ENCODE measurements around the gene DNAH11. TPM values are rescaled to one million over a fixed set of nuclear protein-coding genes. Genes with fewer than 3 reads are reported as not detected.

The DNAH11 gene
- polyA plus RNA-seq, 1 donor from 2014 or later = 0.16 TPM

GRCh38 chr7:21910253-21910652, 367.4 kb downstream of the DNAH11 start:
- H3K4me3 ChIP-seq (ENCODE audit: low read length) = no peak overlapping the region
- no peak overlapping the region for H3K9ac ChIP-seq (ENCODE audit: low read length)
- TF ChIP-seq RAD21 (conservative IDR thresholded peaks at IDR 0.05) = no peak
- no peak for TF ChIP-seq EP300 (conservative IDR thresholded peaks at IDR 0.05; ENCODE audit: poor library complexity, severe bottlenecking)
- no peak for TF ChIP-seq SMC3 (conservative IDR thresholded peaks at IDR 0.05; ENCODE audit: poor library complexity)
- TF ChIP-seq REST (IDR thresholded peaks at IDR 0.05; ENCODE audit: borderline replicate concordance) = no peak
- no peak for TF ChIP-seq TAF1 (IDR thresholded peaks at IDR 0.05; ENCODE audit: low read depth)
- TF ChIP-seq EZH2 (IDR thresholded peaks at IDR 0.05; ENCODE audit: borderline replicate concordance, insufficient read depth, low read length, poor library complexity, severe bottlenecking) = no peak
- TF ChIP-seq CTCF (IDR thresholded peaks at IDR 0.05; ENCODE audit: poor library complexity, severe bottlenecking) = no peak
- no peak for TF ChIP-seq POLR2AphosphoS5 (IDR thresholded peaks at IDR 0.05)
- no peak for TF ChIP-seq MXI1 (conservative IDR thresholded peaks at IDR 0.05; ENCODE audit: poor library complexity, severe bottlenecking)
- no peaks in the 10 kb centered on the region for H4K20me1 ChIP-seq (ENCODE audit: insufficient read depth)
- H3K27ac ChIP-seq (ENCODE audit: low read length) = no peak overlapping the region
- no peaks in the 10 kb centered on the region for H3F3A ChIP-seq (ENCODE audit: insufficient read depth, low read length, poor library complexity, severe bottlenecking)
- no peaks in the 10 kb centered on the region for H3K27me3 ChIP-seq (ENCODE audit: insufficient read depth, low read depth, low read length)
- no peaks in the 10 kb centered on the region for H3K79me2 ChIP-seq (replicated peaks; ENCODE audit: insufficient read depth, low read length)
- no peaks in the 10 kb centered on the region for H3K9me2 ChIP-seq (ENCODE audit: insufficient read depth, low read length)
- H3K36me3 ChIP-seq (ENCODE audit: insufficient read depth, low read length) = no peaks in the 10 kb centered on the region
- no peaks in the 10 kb centered on the region for H3K9me3 ChIP-seq (ENCODE audit: low read length)
- no peak overlapping the region for H3K4me2 ChIP-seq (ENCODE audit: low read length)
- H2AFZ ChIP-seq (ENCODE audit: low read depth, low read length) = no peak overlapping the region

- Histone ChIP-seq H3K9ac (ENCODE audit: low read length) (no peak overlapping the region), H3K36me3 (ENCODE audit: insufficient read depth, low read length) (no peaks in the 10 kb centered on the region), H3K4me3 (ENCODE audit: low read length) (no peak overlapping the region), H3K4me2 (ENCODE audit: low read length) (no peak overlapping the region), H3K9me2 (ENCODE audit: insufficient read depth, low read length) (no peaks in the 10 kb centered on the region), H3K27ac (ENCODE audit: low read length) (no peak overlapping the region), H3K79me2 (replicated peaks; ENCODE audit: insufficient read depth, low read length) (no peaks in the 10 kb centered on the region), H4K20me1 (ENCODE audit: insufficient read depth) (no peaks in the 10 kb centered on the region), H3K9me3 (ENCODE audit: low read length) (no peaks in the 10 kb centered on the region), H3F3A (ENCODE audit: insufficient read depth, low read length, poor library complexity, severe bottlenecking) (no peaks in the 10 kb centered on the region), H2AFZ (ENCODE audit: low read depth, low read length) (no peak overlapping the region), H3K27me3 (ENCODE audit: insufficient read depth, low read depth, low read length) (no peaks in the 10 kb centered on the region)
- TF ChIP-seq EP300 (conservative IDR thresholded peaks at IDR 0.05; ENCODE audit: poor library complexity, severe bottlenecking) (no peak), EZH2 (IDR thresholded peaks at IDR 0.05; ENCODE audit: borderline replicate concordance, insufficient read depth, low read length, poor library complexity, severe bottlenecking) (no peak), TAF1 (IDR thresholded peaks at IDR 0.05; ENCODE audit: low read depth) (no peak), SMC3 (conservative IDR thresholded peaks at IDR 0.05; ENCODE audit: poor library complexity) (no peak), POLR2AphosphoS5 (IDR thresholded peaks at IDR 0.05) (no peak), RAD21 (conservative IDR thresholded peaks at IDR 0.05) (no peak), CTCF (IDR thresholded peaks at IDR 0.05; ENCODE audit: poor library complexity, severe bottlenecking) (no peak), MXI1 (conservative IDR thresholded peaks at IDR 0.05; ENCODE audit: poor library complexity, severe bottlenecking) (no peak), REST (IDR thresholded peaks at IDR 0.05; ENCODE audit: borderline replicate concordance) (no peak)
Observed at GRCh38 chr7:21911341-21911875, 368.6 kb downstream of the DNAH11 start.

Data from neural cell (in vitro differentiated cells).